Bladder microvascular endothelial cell (primary cell): ENCODE measurements around the gene GRIPAP1. TPM values are rescaled to one million over a fixed set of nuclear protein-coding genes. Genes with fewer than 3 reads are reported as not detected.

Experiments used
- total RNA-seq: library from RNA; depleted of rRNA; stranded (reverse); fragments of >200 nt; gene quantifications from 2 replicates; pipeline ENCODE4 v1.2.3, GENCODE V29; 2014

GRIPAP1 gene
- total RNA-seq = 23.3 and 40.8 TPM in 2 replicates

GRCh38 chrX:49002091-49002935 is at the start of gene GRIPAP1:
GRIPAP1 (minus strand) TSS chrX:49002264; CDS start chrX:49002229, 35 bp downstream.

GRCh38 chrX:49043220-49043986 is 41.3 kb upstream of the GRIPAP1 start, which contains the start of gene TFE3:
TFE3 (minus strand) TSS chrX:49043357; CDS start chrX:49043226, 131 bp downstream.

GRCh38 chrX:48971249-48972219 is 30.5 kb downstream of the GRIPAP1 start, which contains the start of gene KCND1:
KCND1 (minus strand) TSS chrX:48971844; CDS start chrX:48970271, 1,573 bp downstream.

GRCh38 chrX:48957477-48957826 is 44.6 kb downstream of the GRIPAP1 start, which contains the start of gene OTUD5:
OTUD5 (minus strand) TSS chrX:48957607; CDS start chrX:48957570, 37 bp downstream.

Other genes starting within 250 kb of the GRIPAP1 start
- not detected in 2 replicates for gene GLOD5, start 240.5 kb downstream of the GRIPAP1 start, total RNA-seq
- gene GATA1, start 215.7 kb downstream of the GRIPAP1 start, total RNA-seq = not detected in 2 replicates
- 24.6 and 38.4 TPM in 2 replicates for gene HDAC6, start 200.2 kb downstream of the GRIPAP1 start, total RNA-seq
- gene ERAS, start 175.8 kb downstream of the GRIPAP1 start, total RNA-seq = not detected in 2 replicates
- gene PCSK1N, start 166.7 kb downstream of the GRIPAP1 start, total RNA-seq = 0.31 TPM in 1 of 2 replicates, not detected in the other
- 13.9 and 19.1 TPM in 2 replicates for gene TIMM17B, start 104.5 kb downstream of the GRIPAP1 start, total RNA-seq
- 70.0 and 82.4 TPM in 2 replicates for gene PQBP1, start 104.3 kb downstream of the GRIPAP1 start, total RNA-seq
- gene SLC35A2, start 90.6 kb downstream of the GRIPAP1 start, total RNA-seq = 5.7 and 14.5 TPM in 2 replicates
- 2.8 and 4.0 TPM in 2 replicates for gene PIM2, start 83.2 kb downstream of the GRIPAP1 start, total RNA-seq
- 21.7 and 34.9 TPM in 2 replicates for gene OTUD5, start 44.7 kb downstream of the GRIPAP1 start, total RNA-seq
- gene KCND1, start 30.4 kb downstream of the GRIPAP1 start, total RNA-seq = 0.32 and 0.57 TPM in 2 replicates
- 10.8 and 21.8 TPM in 2 replicates for gene TFE3, start 41.1 kb upstream of the GRIPAP1 start, total RNA-seq
- 0.49 and 1.7 TPM in 2 replicates for gene CCDC120, start 56.7 kb upstream of the GRIPAP1 start, total RNA-seq
- 2.6 and 5.0 TPM in 2 replicates for gene PRAF2, start 71.7 kb upstream of the GRIPAP1 start, total RNA-seq
- gene WDR45, start 77.6 kb upstream of the GRIPAP1 start, total RNA-seq = 20.2 and 25.9 TPM in 2 replicates
- 25.3 and 27.3 TPM in 2 replicates for gene GPKOW, start 121.5 kb upstream of the GRIPAP1 start, total RNA-seq
- gene MAGIX, start 160.5 kb upstream of the GRIPAP1 start, total RNA-seq = 0.32 and 1.1 TPM in 2 replicates
- 9.0 and 10.2 TPM in 2 replicates for gene PLP2, start 169.6 kb upstream of the GRIPAP1 start, total RNA-seq
- gene PRICKLE3, start 184.1 kb upstream of the GRIPAP1 start, total RNA-seq = 4.0 and 9.7 TPM in 2 replicates
- 0.31 and 0.32 TPM in 2 replicates for gene SYP, start 197.9 kb upstream of the GRIPAP1 start, total RNA-seq
- gene CACNA1F, start 231.1 kb upstream of the GRIPAP1 start, total RNA-seq = under 0.01 and 0.31 TPM in 2 replicates
- gene CCDC22, start 233.2 kb upstream of the GRIPAP1 start, total RNA-seq = 8.1 and 8.6 TPM in 2 replicates